Liver (tissue), 9 donors: ENCODE measurements around the gene OR51G2. TPM values are rescaled to one million over a fixed set of nuclear protein-coding genes. Genes with fewer than 3 reads are reported as not detected.

Experiments
- DNase-seq: peaks from one replicate; pipeline ENCODE4 v3.0.0-alpha.2; 2017; ENCODE audit warnings: low spot score
- H3K27ac ChIP-seq, 2 donors: one replicate each; pipeline ENCODE4 v1.7.0; 2013; ENCODE audit warnings: inconsistent platforms in 2 of 2, low read length in 2 of 2, control low read depth in 1 of 2, low read depth in 1 of 2, mild to moderate bottlenecking in 1 of 2
- H3K27me3 ChIP-seq, 4 donors: one replicate each; pipeline versions ENCODE4 v1.6.1 to v1.7.0; 2013; ENCODE audit warnings: low read length in 3 of 4, inconsistent platforms in 1 of 4, mild to moderate bottlenecking in 1 of 4, moderate library complexity in 1 of 4; ENCODE audit not compliant: control insufficient read depth in 4 of 4, insufficient read depth in 4 of 4
- H3K36me3 ChIP-seq, 4 donors: one replicate each; pipeline versions ENCODE4 v1.6.1 to v1.7.0; 2013; ENCODE audit warnings: low read length in 3 of 4, mild to moderate bottlenecking in 3 of 4, low read depth in 1 of 4, moderate library complexity in 1 of 4; ENCODE audit not compliant: control insufficient read depth in 4 of 4, insufficient read depth in 3 of 4
- H3K4me1 ChIP-seq, 4 donors: one replicate each; pipeline versions ENCODE4 v1.6.1 to v1.7.0; 2013; ENCODE audit warnings: low read length in 3 of 4, mild to moderate bottlenecking in 3 of 4, moderate library complexity in 1 of 4; ENCODE audit not compliant: control insufficient read depth in 4 of 4, insufficient read depth in 4 of 4
- H3K4me3 ChIP-seq, 3 donors: one replicate each; pipeline versions ENCODE4 v1.6.1 to v1.7.0; 2013; ENCODE audit warnings: low read length in 3 of 3, control low read depth in 1 of 3, low read depth in 1 of 3, mild to moderate bottlenecking in 1 of 3
- H3K9ac ChIP-seq, 2 donors: one replicate each; pipeline ENCODE4 v1.7.0; 2013; ENCODE audit warnings: low read length in 2 of 2, mild to moderate bottlenecking in 2 of 2, moderate library complexity in 2 of 2, control low read depth in 1 of 2, low read depth in 1 of 2
- H3K9me3 ChIP-seq, 4 donors: one replicate each; pipeline versions ENCODE4 v1.6.1 to v1.7.0; 2013; ENCODE audit warnings: low read length in 3 of 4; ENCODE audit not compliant: control insufficient read depth in 4 of 4
- CTCF ChIP-seq: fragments of 150-350 bp; IDR thresholded peaks from 2 replicates; pipeline ENCODE4 v1.5.1; 2017; ENCODE audit warnings: improper control_type of control experiment, low read depth, low read length; ENCODE audit not compliant: missing input control
- EGR1 ChIP-seq, 2 donors: IDR thresholded peaks; 2 replicates each; pipeline ENCODE4 v1.6.1; 2016 to 2018; ENCODE audit warnings: antibody characterized with exemption in 2 of 2, low read depth in 2 of 2
- FOXA1 ChIP-seq: IDR thresholded peaks from 2 replicates; pipeline ENCODE4 v1.6.1; 2016; ENCODE audit warnings: antibody characterized with exemption
- FOXA2 ChIP-seq: IDR thresholded peaks from 2 replicates; pipeline ENCODE4 v1.6.1; 2016; ENCODE audit warnings: antibody characterized with exemption
- GABPA ChIP-seq, 2 donors: IDR thresholded peaks in 1 of 2; conservative IDR thresholded peaks in 1 of 2; 2 replicates each; pipeline ENCODE4 v1.6.1; 2016; ENCODE audit warnings: antibody characterized with exemption in 2 of 2, mild to moderate bottlenecking in 1 of 2, moderate library complexity in 1 of 2
- HNF4A ChIP-seq, 2 donors: conservative IDR thresholded peaks; 2 replicates each; pipeline ENCODE4 v1.6.1; 2016; ENCODE audit warnings: antibody characterized with exemption in 2 of 2, mild to moderate bottlenecking in 2 of 2
- HNF4G ChIP-seq: IDR thresholded peaks from 2 replicates; pipeline ENCODE4 v1.6.1; 2016; ENCODE audit warnings: antibody characterized with exemption
- JUND ChIP-seq, 2 donors: IDR thresholded peaks; 2 replicates each; pipeline ENCODE4 v1.6.1; 2016; ENCODE audit warnings: antibody characterized with exemption in 2 of 2
- MAX ChIP-seq: IDR thresholded peaks from 2 replicates; pipeline ENCODE4 v1.6.1; 2016; ENCODE audit warnings: antibody characterized with exemption
- NR2F2 ChIP-seq: IDR thresholded peaks from 2 replicates; pipeline ENCODE4 v1.6.1; 2016; ENCODE audit warnings: antibody characterized with exemption
- RAD21 ChIP-seq, 2 donors: IDR thresholded peaks; 2 replicates each; pipeline ENCODE4 v1.6.1; 2016; ENCODE audit warnings: antibody characterized with exemption in 2 of 2, mild to moderate bottlenecking in 2 of 2
- RXRA ChIP-seq, 2 donors: IDR thresholded peaks; 2 replicates each; pipeline ENCODE4 v1.6.1; 2017 to 2018; ENCODE audit warnings: antibody characterized with exemption in 2 of 2, mild to moderate bottlenecking in 1 of 2
- SP1 ChIP-seq: IDR thresholded peaks from 2 replicates; pipeline ENCODE4 v1.6.1; 2018; ENCODE audit warnings: antibody characterized with exemption, mild to moderate bottlenecking
- TAF1 ChIP-seq: conservative IDR thresholded peaks from 2 replicates; pipeline ENCODE4 v1.6.1; 2016; ENCODE audit warnings: antibody characterized with exemption, mild to moderate bottlenecking
- YY1 ChIP-seq: IDR thresholded peaks from 2 replicates; pipeline ENCODE4 v1.6.1; 2016; ENCODE audit warnings: antibody characterized with exemption, mild to moderate bottlenecking
- ZBTB33 ChIP-seq: IDR thresholded peaks from 2 replicates; pipeline ENCODE4 v1.6.1; 2016; ENCODE audit warnings: antibody characterized with exemption
- WGBS: extraction: QIAGEN DNeasy Blood & Tissue Kit; methylation state at CpG from one replicate; pipeline ENCODE4 v1.1.7; 2013; 5-methylcytosine and 5-hydroxymethylcytosine counted together
- polyA plus RNA-seq, 2 donors: library from polyadenylated mRNA; stranded (reverse) in 1 of 2; unstranded in 1 of 2; fragments of 200-250 nt in 1 of 2; fragments of >200 nt in 1 of 2; fragmentation: Nextera tagmentation in 1 of 2; extraction: Ambion mirVana in 1 of 2; gene quantifications; one replicate each; pipeline versions ENCODE4 v1.2.1 to v1.2.3, GENCODE V29; 2013 to 2015
- total RNA-seq, 2 donors: library from RNA; depleted of rRNA; stranded (reverse); fragments of >200 nt; gene quantifications; one replicate each; pipeline ENCODE4 v1.2.3, GENCODE V29; 2014
- TF ChIP-seq, protein P1 (sequence below): IDR thresholded peaks from 2 replicates; pipeline ENCODE4 v1.6.1; 2016; ENCODE audit warnings: antibody characterized with exemption, mild to moderate bottlenecking
- TF ChIP-seq, protein P2 (sequence below): IDR thresholded peaks from 2 replicates; pipeline ENCODE4 v1.6.1; 2016; ENCODE audit warnings: antibody characterized with exemption
- donor health status: healthy.
- donor health status: healthy.
- donor health status: healthy.
- donor health status: healthy.
- donor health status: healthy.

OR51G2 gene
- total and polyA plus RNA-seq, 4 donors: not detected

DNA sequence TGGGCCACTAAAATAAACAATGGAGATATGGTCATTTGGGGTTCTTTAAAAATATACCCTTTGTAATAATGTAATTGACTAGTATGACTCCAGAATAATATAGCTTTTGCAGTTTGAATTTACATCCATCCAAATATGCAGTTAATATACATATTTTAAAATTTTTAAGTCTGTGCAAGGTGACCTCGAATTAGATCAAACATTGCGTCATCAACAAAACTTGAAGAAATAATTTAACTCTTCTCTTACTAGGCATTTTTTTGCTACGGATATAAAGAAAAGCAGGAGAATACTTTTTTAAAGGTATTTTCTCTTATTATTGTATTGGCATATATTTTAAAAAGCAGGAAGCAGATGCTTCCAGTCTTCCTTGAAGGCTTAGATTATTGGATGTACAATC lies 17.6 kb upstream of the OR51G2 start:
- DNase-seq: no peak
- no peaks in the 10 kb centered on the region for H3K36me3 ChIP-seq
- WGBS: 58% methylated on average over 3 of the region's 3 CpGs
- TF ChIP-seq YY1 (no peak), FOXA2 (no peak)
- H3K27me3 ChIP-seq: peaks cover 0 to 6% (median 0%) of the 10 kb centered on the region in 4 donors
- no peak overlapping the region for H3K27ac ChIP-seq
- no peaks in the 10 kb centered on the region for H3K9me3 ChIP-seq
- no peaks in the 10 kb centered on the region for H3K4me1 ChIP-seq
- H3K9ac ChIP-seq: no peak overlapping the region
- H3K4me3 ChIP-seq: no peak overlapping the region

- H3K36me3 ChIP-seq: no peaks in the 10 kb centered on the region
- no peak overlapping the region for H3K4me3 ChIP-seq
- no peak for TF ChIP-seq FOXA2
- no peak for TF ChIP-seq SP1
- no peak for TF ChIP-seq RXRA (IDR thresholded peaks at IDR 0.05)
- TF ChIP-seq ZBTB33: no peak
- no peak for TF ChIP-seq YY1
- no peak for TF ChIP-seq NR2F2
- H3K27me3 ChIP-seq: peaks cover 0 to 2% (median 0%) of the 10 kb centered on the region in 4 donors
- H3K4me1 ChIP-seq: no peaks in the 10 kb centered on the region
- H3K27ac ChIP-seq: no peak overlapping the region
- H3K9ac ChIP-seq: no peak overlapping the region
- H3K9me3 ChIP-seq: no peaks in the 10 kb centered on the region
- 84% methylated on average over 4 of the region's 4 CpGs for WGBS
- no peak for DNase-seq
These were observed 13.6 kb upstream of the OR51G2 start for GRCh38 chr11:4932751-4933150.

DNA sequence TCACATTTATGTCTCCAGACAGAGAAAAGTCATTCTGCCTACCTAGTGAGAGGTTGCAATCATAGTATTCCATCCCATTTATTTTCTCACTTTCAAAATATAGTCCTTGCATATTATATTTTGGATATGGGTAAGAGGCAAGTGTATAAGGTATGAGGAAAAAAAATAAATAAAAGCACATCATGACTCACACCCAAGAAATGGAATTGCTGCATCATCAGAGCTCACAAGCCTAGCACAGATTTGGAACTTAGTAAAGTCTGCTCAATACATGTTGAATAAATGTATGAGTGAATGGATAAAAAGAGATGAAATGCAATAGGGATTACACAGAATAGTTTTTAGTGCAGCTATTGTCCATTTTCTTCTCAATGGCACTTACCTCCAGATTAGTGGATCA lies 7.5 kb upstream of the OR51G2 start:
- no peak overlapping the region for H3K4me3 ChIP-seq
- H3K4me1 ChIP-seq: no peaks in the 10 kb centered on the region
- H3K27me3 ChIP-seq: peaks cover 0 to 2% (median 0%) of the 10 kb centered on the region in 4 donors
- no peak for DNase-seq
- peaks cover 0 to 3% (median 0%) of the 10 kb centered on the region in 4 donors for H3K9me3 ChIP-seq
- TF ChIP-seq FOXA1 (no peak), HNF4G (no peak), FOXA2 (no peak), NR2F2 (no peak), SP1 (no peak), TAF1 (no peak), ZBTB33 (no peak), MAX (no peak), RXRA (IDR thresholded peaks at IDR 0.05) (no peak), YY1 (no peak), GABPA (IDR thresholded peaks at IDR 0.05 in 1 of 2, conservative IDR thresholded peaks at IDR 0.05 in 1 of 2) (no peak), JUND (IDR thresholded peaks at IDR 0.05) (no peak), HNF4A (conservative IDR thresholded peaks at IDR 0.05) (no peak), CTCF (no peak), EGR1 (IDR thresholded peaks at IDR 0.05; ENCODE audit: low read depth in 2 of 2) (no peak), RAD21 (IDR thresholded peaks at IDR 0.05) (no peak)
- TF ChIP-seq, protein P1, sequence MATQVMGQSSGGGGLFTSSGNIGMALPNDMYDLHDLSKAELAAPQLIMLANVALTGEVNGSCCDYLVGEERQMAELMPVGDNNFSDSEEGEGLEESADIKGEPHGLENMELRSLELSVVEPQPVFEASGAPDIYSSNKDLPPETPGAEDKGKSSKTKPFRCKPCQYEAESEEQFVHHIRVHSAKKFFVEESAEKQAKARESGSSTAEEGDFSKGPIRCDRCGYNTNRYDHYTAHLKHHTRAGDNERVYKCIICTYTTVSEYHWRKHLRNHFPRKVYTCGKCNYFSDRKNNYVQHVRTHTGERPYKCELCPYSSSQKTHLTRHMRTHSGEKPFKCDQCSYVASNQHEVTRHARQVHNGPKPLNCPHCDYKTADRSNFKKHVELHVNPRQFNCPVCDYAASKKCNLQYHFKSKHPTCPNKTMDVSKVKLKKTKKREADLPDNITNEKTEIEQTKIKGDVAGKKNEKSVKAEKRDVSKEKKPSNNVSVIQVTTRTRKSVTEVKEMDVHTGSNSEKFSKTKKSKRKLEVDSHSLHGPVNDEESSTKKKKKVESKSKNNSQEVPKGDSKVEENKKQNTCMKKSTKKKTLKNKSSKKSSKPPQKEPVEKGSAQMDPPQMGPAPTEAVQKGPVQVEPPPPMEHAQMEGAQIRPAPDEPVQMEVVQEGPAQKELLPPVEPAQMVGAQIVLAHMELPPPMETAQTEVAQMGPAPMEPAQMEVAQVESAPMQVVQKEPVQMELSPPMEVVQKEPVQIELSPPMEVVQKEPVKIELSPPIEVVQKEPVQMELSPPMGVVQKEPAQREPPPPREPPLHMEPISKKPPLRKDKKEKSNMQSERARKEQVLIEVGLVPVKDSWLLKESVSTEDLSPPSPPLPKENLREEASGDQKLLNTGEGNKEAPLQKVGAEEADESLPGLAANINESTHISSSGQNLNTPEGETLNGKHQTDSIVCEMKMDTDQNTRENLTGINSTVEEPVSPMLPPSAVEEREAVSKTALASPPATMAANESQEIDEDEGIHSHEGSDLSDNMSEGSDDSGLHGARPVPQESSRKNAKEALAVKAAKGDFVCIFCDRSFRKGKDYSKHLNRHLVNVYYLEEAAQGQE: no peak
- TF ChIP-seq, protein P2, sequence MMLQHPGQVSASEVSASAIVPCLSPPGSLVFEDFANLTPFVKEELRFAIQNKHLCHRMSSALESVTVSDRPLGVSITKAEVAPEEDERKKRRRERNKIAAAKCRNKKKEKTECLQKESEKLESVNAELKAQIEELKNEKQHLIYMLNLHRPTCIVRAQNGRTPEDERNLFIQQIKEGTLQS: no peak
- H3K36me3 ChIP-seq: no peaks in the 10 kb centered on the region
- no peak overlapping the region for H3K9ac ChIP-seq
- H3K27ac ChIP-seq: no peak overlapping the region
